Eye (tissue), 1 donor: ENCODE data around the gene TUBB6.

Experiments used
- DNase-seq: peaks from one replicate; pipeline ENCODE4 v3.0.0-alpha.2; 2015

TUBB6 gene

GRCh38 chr18:12315911-12316310 is 7.9 kb downstream of the TUBB6 start:
- no peak for DNase-seq

GRCh38 chr18:12317664-12318333 is 9.8 kb downstream of the TUBB6 start:
- no peak for DNase-seq

GRCh38 chr18:12318334-12318697 is 10.3 kb downstream of the TUBB6 start:
- no peak for DNase-seq

- DNase-seq, result no peak
Measured at GRCh38 chr18:12318857-12319256, 10.8 kb downstream of the TUBB6 start.

GRCh38 chr18:12321333-12321732 is 13.3 kb downstream of the TUBB6 start:
- DNase-seq, result no peak

GRCh38 chr18:12324991-12325725 is 17.1 kb downstream of the TUBB6 start:
- DNase-seq, result no peak

GRCh38 chr18:12325726-12326245 is 17.7 kb downstream of the TUBB6 start:
- no peak for DNase-seq

- no peak for DNase-seq
Measured at GRCh38 chr18:12326711-12327460, 18.8 kb downstream of the TUBB6 start.

GRCh38 chr18:12327510-12328178 is 19.6 kb downstream of the TUBB6 start:
- DNase-seq, result peak; percentile 81

GRCh38 chr18:12328179-12328823 is 20.3 kb downstream of the TUBB6 start:
- DNase-seq, result no peak

GRCh38 chr18:12329125-12329698 is 21.2 kb downstream of the TUBB6 start:
- no peak for DNase-seq

GRCh38 chr18:12330766-12331165 is 22.7 kb downstream of the TUBB6 start:
- no peak for DNase-seq

- no peak for DNase-seq
Measured at GRCh38 chr18:12333506-12334290, 25.7 kb downstream of the TUBB6 start.

- DNase-seq, result no peak
Measured at GRCh38 chr18:12334366-12334808, 26.3 kb downstream of the TUBB6 start.

GRCh38 chr18:12334863-12335262 is 26.8 kb downstream of the TUBB6 start:
- DNase-seq, result no peak

- no peak for DNase-seq
Measured at GRCh38 chr18:12335503-12335902, 27.5 kb downstream of the TUBB6 start.

- no peak for DNase-seq
Measured at GRCh38 chr18:12336171-12336613, 28.2 kb downstream of the TUBB6 start.

GRCh38 chr18:12336887-12337286 is 28.8 kb downstream of the TUBB6 start:
- no peak for DNase-seq

- no peak for DNase-seq
Measured at GRCh38 chr18:12338382-12338781, 30.3 kb downstream of the TUBB6 start.

GRCh38 chr18:12340945-12341660 is 33.1 kb downstream of the TUBB6 start:
- no peak for DNase-seq
